HuH-7.5 (cell line): ENCODE data around the gene ST6GALNAC4.
A peak's percentile ranks its signal among the peaks of the same experiment; 100 is the strongest.
"Not testable (repeated sequence)": the region's sequence is repeated elsewhere in the genome, so short reads cannot be mapped to it uniquely, and the experiment has no call there.

Experiments
- DNase-seq: peaks from one replicate; pipeline ENCODE4 v3.0.0; 2011; ENCODE audit warnings: low spot score

ST6GALNAC4 gene

GRCh38 chr9:127885508-127886281 lies 31.1 kb downstream of the ST6GALNAC4 start:
- DNase-seq = no peak

- no peak for DNase-seq
Measured at GRCh38 chr9:127884976-127885490, 31.8 kb downstream of the ST6GALNAC4 start.

GRCh38 chr9:127884427-127884911 lies 32.4 kb downstream of the ST6GALNAC4 start:
- no peak for DNase-seq

GRCh38 chr9:127883959-127884358 lies 32.9 kb downstream of the ST6GALNAC4 start:
- DNase-seq = no peak

GRCh38 chr9:127881715-127882114 lies 35.1 kb downstream of the ST6GALNAC4 start:
- DNase-seq = not testable (repeated sequence)

GRCh38 chr9:127880143-127880542 lies 36.7 kb downstream of the ST6GALNAC4 start:
- no peak for DNase-seq

- no peak for DNase-seq
Measured at GRCh38 chr9:127878652-127879390, 38.0 kb downstream of the ST6GALNAC4 start.

GRCh38 chr9:127878001-127878651 lies 38.7 kb downstream of the ST6GALNAC4 start:
- DNase-seq = no peak

- DNase-seq = peak; percentile 80
Measured at GRCh38 chr9:127877566-127877998, 39.3 kb downstream of the ST6GALNAC4 start, which contains the start of gene AK1. Gene AK1, minus strand, starts transcription at chr9:127877675. Its CDS starts 3,058 bp downstream, at chr9:127874617.

- DNase-seq = no peak
Measured at GRCh38 chr9:127876764-127877562, 39.9 kb downstream of the ST6GALNAC4 start.

- no peak for DNase-seq
Measured at GRCh38 chr9:127876026-127876763, 40.6 kb downstream of the ST6GALNAC4 start.

- DNase-seq = no peak
Measured at GRCh38 chr9:127875306-127875966, 41.4 kb downstream of the ST6GALNAC4 start.

- DNase-seq = no peak
Measured at GRCh38 chr9:127874301-127875221, 42.3 kb downstream of the ST6GALNAC4 start.

GRCh38 chr9:127873886-127874285 lies 43.0 kb downstream of the ST6GALNAC4 start:
- DNase-seq = no peak

GRCh38 chr9:127873223-127873691 lies 43.6 kb downstream of the ST6GALNAC4 start:
- DNase-seq = no peak

GRCh38 chr9:127872369-127873222 lies 44.2 kb downstream of the ST6GALNAC4 start:
- no peak for DNase-seq

GRCh38 chr9:127871531-127871930 lies 45.3 kb downstream of the ST6GALNAC4 start:
- no peak for DNase-seq

- no peak for DNase-seq
Measured at GRCh38 chr9:127870887-127871286, 46.0 kb downstream of the ST6GALNAC4 start.
